Cardiac muscle cell (in vitro differentiated cells and primary cell): ENCODE measurements around the gene OR1D5. TPM values are rescaled to one million over a fixed set of nuclear protein-coding genes. Genes with fewer than 3 reads are reported as not detected.

ENCODE experiments used
- DNase-seq, 2 donors: peaks; one replicate each; pipeline versions ENCODE4 v3.0.0 to v3.0.0-alpha.2; 2010 to 2017; ENCODE audit warnings: low read depth in 1 of 2, low spot score in 1 of 2
- H3K27ac ChIP-seq: fragments of 200-600 bp; sonication (generic); 2 replicates; pipeline ENCODE4 v1.5.1; 2016
- H3K27me3 ChIP-seq: fragments of 200-600 bp; sonication (generic); 2 replicates; pipeline ENCODE4 v1.6.0; 2016; ENCODE audit warnings: control low read depth
- H3K36me3 ChIP-seq: fragments of 200-600 bp; sonication (generic); 2 replicates; pipeline ENCODE4 v1.5.1; 2016; ENCODE audit warnings: control low read depth
- H3K4me1 ChIP-seq: fragments of 200-600 bp; sonication (generic); 2 replicates; pipeline ENCODE4 v1.8.1; 2017; ENCODE audit warnings: low read depth, mild to moderate bottlenecking, mixed run types
- H3K4me3 ChIP-seq: fragments of 200-600 bp; sonication (generic); 2 replicates; pipeline ENCODE4 v1.5.1; 2016; ENCODE audit warnings: mild to moderate bottlenecking
- H3K9me3 ChIP-seq: fragments of 200-600 bp; sonication (generic); 2 replicates; pipeline ENCODE4 v1.5.1; 2017; ENCODE audit warnings: low read depth, mild to moderate bottlenecking, control low read depth
- CTCF ChIP-seq: IDR thresholded peaks from 2 replicates; pipeline ENCODE4 v1.5.1; 2012; ENCODE audit warnings: low read depth, mild to moderate bottlenecking, low read length
- polyA plus RNA-seq: library from polyadenylated mRNA; unstranded; fragments of >200 nt; fragmentation: Nextera tagmentation; extraction: Ambion mirVana; gene quantifications from 2 replicates; pipeline ENCODE4 v1.2.1, GENCODE V29; 2016
- total RNA-seq: library from RNA; depleted of rRNA; stranded (reverse); fragments of >200 nt; gene quantifications from 2 replicates; pipeline ENCODE4 v1.2.3, GENCODE V29; 2016

Gene OR1D5
- total and polyA plus RNA-seq, 2 experiments from 2014 or later: not detected

GRCh38 chr17:3029213-3029913 is 34.0 kb downstream of the OR1D5 start:
- Histone ChIP-seq H3K27me3 (no peaks in the 10 kb centered on the region), H3K27ac (no peak overlapping the region), H3K36me3 (no peaks in the 10 kb centered on the region), H3K9me3 (no peaks in the 10 kb centered on the region), H3K4me1 (peaks cover 11% of the 10 kb centered on the region), H3K4me3 (no peak overlapping the region)
- DNase-seq: no peak
- TF ChIP-seq CTCF: no peak

GRCh38 chr17:3027786-3028532 is 35.4 kb downstream of the OR1D5 start:
- H3K4me3 ChIP-seq: no peak overlapping the region
- H3K27ac ChIP-seq: peak overlapping the region; percentile 51
- DNase-seq: no peak
- H3K4me1 ChIP-seq: peaks cover 11% of the 10 kb centered on the region
- H3K9me3 ChIP-seq: no peaks in the 10 kb centered on the region
- no peaks in the 10 kb centered on the region for H3K36me3 ChIP-seq
- H3K27me3 ChIP-seq: no peaks in the 10 kb centered on the region
- TF ChIP-seq CTCF: no peak

- DNase-seq: peak; percentile 54 to 62
- Histone ChIP-seq H3K27me3 (no peaks in the 10 kb centered on the region), H3K4me1 (peaks cover 11% of the 10 kb centered on the region), H3K9me3 (no peaks in the 10 kb centered on the region), H3K27ac (peak overlapping the region; percentile 51), H3K4me3 (no peak overlapping the region), H3K36me3 (no peaks in the 10 kb centered on the region)
- TF ChIP-seq CTCF: no peak
These were observed 36.3 kb downstream of the OR1D5 start for GRCh38 chr17:3026856-3027751.

GRCh38 chr17:3026125-3026855 is 37.1 kb downstream of the OR1D5 start:
- no peak for DNase-seq
- Histone ChIP-seq H3K4me3 (no peak overlapping the region), H3K9me3 (no peaks in the 10 kb centered on the region), H3K27ac (no peak overlapping the region), H3K4me1 (peaks cover 11% of the 10 kb centered on the region), H3K36me3 (no peaks in the 10 kb centered on the region), H3K27me3 (no peaks in the 10 kb centered on the region)
- TF ChIP-seq CTCF: no peak
